H9 (cell line): ENCODE measurements around the gene SSTR1. TPM values are rescaled to one million over a fixed set of nuclear protein-coding genes. Genes with fewer than 3 reads are reported as not detected.

Experiments used
- DNase-seq: peaks from one replicate; pipeline ENCODE4 v3.0.0-alpha.2; 2017
- H2AFZ ChIP-seq: one replicate; pipeline ENCODE4 v1.6.1; 2013; ENCODE audit warnings: mild to moderate bottlenecking, low read length, control low read depth, moderate library complexity
- H2AK5ac ChIP-seq: 2 replicates; pipeline ENCODE4 v1.6.1; 2013; ENCODE audit warnings: low read length, control low read depth, mixed read lengths; ENCODE audit not compliant: insufficient read length
- H2BK120ac ChIP-seq: one replicate; pipeline ENCODE4 v1.6.1; 2013; ENCODE audit warnings: low read depth, mild to moderate bottlenecking, low read length, control low read depth, inconsistent platforms; ENCODE audit not compliant: poor library complexity, severe bottlenecking
- H2BK12ac ChIP-seq: 2 replicates; pipeline ENCODE4 v1.6.1; 2013; ENCODE audit warnings: low read length, control low read depth, mixed read lengths, low read depth; ENCODE audit not compliant: insufficient read length
- H2BK15ac ChIP-seq: 2 replicates; pipeline ENCODE4 v1.6.1; 2013; ENCODE audit warnings: low read depth, low read length, control low read depth
- H2BK20ac ChIP-seq: one replicate; pipeline ENCODE4 v1.6.1; 2013; ENCODE audit warnings: low read depth, mild to moderate bottlenecking, low read length, control low read depth, inconsistent platforms; ENCODE audit not compliant: poor library complexity, severe bottlenecking
- H2BK5ac ChIP-seq: 2 replicates; pipeline ENCODE4 v1.6.1; 2013; ENCODE audit warnings: low read length, control low read depth, mixed read lengths; ENCODE audit not compliant: insufficient read length
- H3K14ac ChIP-seq: 2 replicates; pipeline ENCODE4 v1.6.1; 2013; ENCODE audit warnings: low read length, control low read depth; ENCODE audit not compliant: insufficient read depth
- H3K18ac ChIP-seq: 2 replicates; pipeline ENCODE4 v1.6.1; 2013; ENCODE audit warnings: low read depth, mild to moderate bottlenecking, mixed read lengths, low read length, control low read depth; ENCODE audit not compliant: insufficient read length
- H3K23ac ChIP-seq: 2 replicates; pipeline ENCODE4 v1.6.1; 2013; ENCODE audit warnings: low read length, control low read depth, mixed read lengths, low read depth; ENCODE audit not compliant: insufficient read length
- H3K23me2 ChIP-seq: 2 replicates; pipeline ENCODE4 v1.6.1; 2013; ENCODE audit warnings: low read depth, mild to moderate bottlenecking, mixed read lengths, low read length, control low read depth; ENCODE audit not compliant: insufficient read length, poor library complexity, severe bottlenecking
- H3K27ac ChIP-seq: 2 replicates; pipeline ENCODE4 v1.5.1; 2013; ENCODE audit warnings: low read length, control low read depth, mixed read lengths, low read depth; ENCODE audit not compliant: insufficient read length
- H3K27me3 ChIP-seq: 2 replicates; pipeline ENCODE4 v1.6.1; 2013; ENCODE audit warnings: low read length, control low read depth, inconsistent platforms; ENCODE audit not compliant: insufficient read depth
- H3K4ac ChIP-seq: 2 replicates; pipeline ENCODE4 v1.6.1; 2013; ENCODE audit warnings: low read depth, mild to moderate bottlenecking, control low read depth, inconsistent platforms, low read length, moderate library complexity
- H3K4me1 ChIP-seq: 2 replicates; pipeline ENCODE4 v1.6.1; 2013; ENCODE audit warnings: low read length, control low read depth, inconsistent platforms; ENCODE audit not compliant: insufficient read depth
- H3K4me2 ChIP-seq: 2 replicates; pipeline ENCODE4 v1.6.1; 2013; ENCODE audit warnings: low read length, control low read depth, mixed read lengths; ENCODE audit not compliant: insufficient read length, insufficient read depth
- H3K56ac ChIP-seq: 2 replicates; pipeline ENCODE4 v1.6.1; 2013; ENCODE audit warnings: low read depth, mild to moderate bottlenecking, mixed read lengths, low read length, control low read depth; ENCODE audit not compliant: insufficient read length
- H3K79me1 ChIP-seq: 2 replicates; pipeline ENCODE4 v1.6.1; 2013; ENCODE audit warnings: low read depth, mild to moderate bottlenecking, moderate library complexity, low read length, control low read depth, inconsistent platforms; ENCODE audit not compliant: insufficient read depth, poor library complexity, severe bottlenecking
- H3K79me2 ChIP-seq: 2 replicates; pipeline ENCODE4 v1.6.1; 2013; ENCODE audit warnings: low read length, control low read depth, inconsistent platforms; ENCODE audit not compliant: insufficient read depth
- H3K9ac ChIP-seq: 2 replicates; pipeline ENCODE4 v1.6.1; 2013; ENCODE audit warnings: low read length, control low read depth, mixed read lengths; ENCODE audit not compliant: insufficient read length; ENCODE audit errors: extremely low read depth
- H3K9me3 ChIP-seq: one replicate; pipeline ENCODE4 v1.6.1; 2013; ENCODE audit warnings: low read depth, low read length, inconsistent platforms; ENCODE audit not compliant: control insufficient read depth
- H3T11ph ChIP-seq: one replicate; pipeline ENCODE4 v1.6.1; 2013; ENCODE audit warnings: mild to moderate bottlenecking, low read length, control low read depth, inconsistent platforms
- H4K20me1 ChIP-seq: one replicate; pipeline ENCODE4 v1.6.1; 2013; ENCODE audit not compliant: control insufficient read depth, insufficient read length, insufficient read depth
- H4K5ac ChIP-seq: 2 replicates; pipeline ENCODE4 v1.6.1; 2013; ENCODE audit warnings: low read depth, mild to moderate bottlenecking, mixed read lengths, low read length, control low read depth; ENCODE audit not compliant: insufficient read length
- H4K8ac ChIP-seq: replicated peaks from 2 replicates; pipeline ENCODE4 v1.6.1; 2013; ENCODE audit warnings: low read length, control low read depth, mixed read lengths, low read depth; ENCODE audit not compliant: insufficient read length
- H4K91ac ChIP-seq: 2 replicates; pipeline ENCODE4 v1.6.1; 2013; ENCODE audit warnings: low read depth, mild to moderate bottlenecking, moderate library complexity, mixed read lengths, low read length, control low read depth; ENCODE audit not compliant: insufficient read length
- H3K27ac Mint-ChIP-seq, 3 experiments: 2 replicates in 2 of 3; 3 replicates in 1 of 3; pipeline ENCODE4 v1.8.0; 2020 to 2021; ENCODE audit warnings: mixed read lengths in 3 of 3, mild to moderate bottlenecking in 1 of 3, moderate library complexity in 1 of 3
- H3K27me3 Mint-ChIP-seq: 2 replicates; pipeline ENCODE4 v1.8.0; 2021; ENCODE audit warnings: low read depth, mild to moderate bottlenecking, moderate library complexity, mixed read lengths
- H3K36me3 Mint-ChIP-seq, 3 experiments: 2 replicates in 2 of 3; 3 replicates in 1 of 3; pipeline ENCODE4 v1.8.0; 2020 to 2021; ENCODE audit warnings: low read depth in 3 of 3, mixed read lengths in 3 of 3; ENCODE audit not compliant: insufficient read depth in 1 of 3
- H3K4me1 Mint-ChIP-seq, 2 experiments: 2 replicates each; pipeline ENCODE4 v1.8.0; 2020; ENCODE audit warnings: mixed read lengths in 2 of 2
- H3K4me3 Mint-ChIP-seq, 2 experiments: 2 replicates in 1 of 2; 3 replicates in 1 of 2; pipeline ENCODE4 v1.8.0; 2020 to 2021; ENCODE audit warnings: mild to moderate bottlenecking in 2 of 2, mixed read lengths in 2 of 2, moderate library complexity in 1 of 2
- H3K9me3 Mint-ChIP-seq, 2 experiments: 2 replicates in 1 of 2; 3 replicates in 1 of 2; pipeline ENCODE4 v1.8.0; 2020; ENCODE audit warnings: mild to moderate bottlenecking in 2 of 2, mixed read lengths in 2 of 2, moderate library complexity in 1 of 2
- WGBS: extraction: QIAGEN DNeasy Blood & Tissue Kit; methylation state at CpG from one replicate; pipeline ENCODE4 v1.1.7; 2013; ENCODE audit warnings: missing lambda C conversion rate, low lambda C conversion rate, mixed read lengths; ENCODE audit not compliant: insufficient read length; ENCODE audit errors: extremely low coverage; 5-methylcytosine and 5-hydroxymethylcytosine counted together
- long read RNA-seq: library from polyadenylated mRNA; unstranded; transcript quantifications from one replicate; pipeline ENCODE4 v2.0.0, GENCODE V29; 2020
- total RNA-seq: library from RNA; stranded (reverse); gene quantifications from 2 replicates; pipeline ENCODE4 v1.2.1, GENCODE V29; 2021
- TF ChIP-seq, protein P1 (sequence below): fragments of 200-600 bp; sonication (generic); conservative IDR thresholded peaks from 3 replicates; pipeline ENCODE4 v1.8.0; 2021; ENCODE audit warnings: antibody characterized with exemption, mild to moderate bottlenecking

Gene SSTR1, protein sequence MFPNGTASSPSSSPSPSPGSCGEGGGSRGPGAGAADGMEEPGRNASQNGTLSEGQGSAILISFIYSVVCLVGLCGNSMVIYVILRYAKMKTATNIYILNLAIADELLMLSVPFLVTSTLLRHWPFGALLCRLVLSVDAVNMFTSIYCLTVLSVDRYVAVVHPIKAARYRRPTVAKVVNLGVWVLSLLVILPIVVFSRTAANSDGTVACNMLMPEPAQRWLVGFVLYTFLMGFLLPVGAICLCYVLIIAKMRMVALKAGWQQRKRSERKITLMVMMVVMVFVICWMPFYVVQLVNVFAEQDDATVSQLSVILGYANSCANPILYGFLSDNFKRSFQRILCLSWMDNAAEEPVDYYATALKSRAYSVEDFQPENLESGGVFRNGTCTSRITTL
- total RNA-seq = 0.90 and 0.98 TPM in 2 replicates
- long read RNA-seq, partial matches to known transcripts = 1 of 1 reads
- long read RNA-seq, other reads (novel, unspliced or antisense) = 0 of 1 reads

DNA sequence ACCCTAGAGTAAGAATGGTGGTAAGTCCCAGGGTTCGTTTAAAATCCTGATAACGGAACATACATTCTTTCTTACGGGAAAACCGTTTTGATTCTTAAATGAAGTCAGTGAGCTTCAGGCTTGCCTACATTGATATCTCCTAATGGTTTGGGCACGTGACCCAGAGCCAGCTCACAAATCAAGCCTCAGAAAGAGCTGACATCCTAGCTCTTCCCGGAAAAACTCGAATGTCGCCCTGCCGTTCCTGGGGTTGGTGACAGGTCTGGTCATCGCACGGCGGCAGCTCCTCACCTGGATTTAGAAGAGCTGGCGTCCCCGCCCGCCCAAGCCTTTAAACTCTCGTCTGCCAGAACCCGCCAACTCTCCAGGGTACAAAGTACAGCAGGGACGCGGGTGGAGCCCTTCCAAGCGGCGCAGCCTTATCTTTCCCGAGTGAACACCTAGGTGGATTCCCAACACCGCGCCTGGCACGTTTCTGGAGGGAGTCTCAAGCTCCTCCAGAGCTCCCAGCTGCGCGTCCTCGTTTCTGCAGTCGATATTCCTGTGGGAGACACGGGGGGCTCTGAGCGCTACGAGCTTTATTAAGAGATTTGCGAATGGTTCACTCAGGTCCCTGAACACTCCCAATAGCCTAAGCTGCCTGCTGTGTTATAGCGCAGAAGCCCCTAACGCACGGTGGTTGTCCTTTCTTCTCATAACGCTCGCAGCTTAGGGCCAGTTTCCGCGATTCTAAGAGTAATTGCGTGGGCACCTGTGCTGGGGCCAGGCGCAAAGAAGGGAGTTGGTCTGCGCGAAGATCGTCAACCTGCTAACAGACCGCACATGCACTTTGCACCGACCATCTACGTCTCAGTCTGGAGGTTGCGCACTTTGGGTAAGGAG, at the start of gene SSTR1:
SSTR1 (plus strand) TSS at position 169 of the 882 bp plus-strand sequence. CDS start 1,486 bp downstream, outside the sequence.
- H3K4me1 Mint-ChIP-seq = peaks cover 25 to 39% of the 10 kb centered on the region in 2 experiments
- Histone ChIP-seq H2BK12ac (no peak within 1 kb of the TSS), H4K8ac (no peak within 1 kb of the TSS), H3K56ac (no peak within 1 kb of the TSS), H3K27me3 (peaks cover 59% of the 10 kb centered on the region), H2AFZ (no peak within 1 kb of the TSS), H4K91ac (no peak within 1 kb of the TSS), H3T11ph (no peak within 1 kb of the TSS), H3K23ac (no peak within 1 kb of the TSS), H3K9me3 (no peaks in the 10 kb centered on the region), H2AK5ac (no peak within 1 kb of the TSS), H3K9ac (no peak within 1 kb of the TSS), H3K27ac (no peak within 1 kb of the TSS), H3K23me2 (peaks cover 19% of the 10 kb centered on the region), H3K4me1 (no peaks in the 10 kb centered on the region), H4K5ac (no peak within 1 kb of the TSS), H3K4me2 (peak within 1 kb of the TSS; percentile 62), H3K79me1 (no peaks in the 10 kb centered on the region), H2BK120ac (no peak within 1 kb of the TSS), H3K4ac (no peak within 1 kb of the TSS), H3K79me2 (no peaks in the 10 kb centered on the region), H2BK5ac (no peak within 1 kb of the TSS), H2BK15ac (no peak within 1 kb of the TSS), H3K18ac (no peak within 1 kb of the TSS), H4K20me1 (no peaks in the 10 kb centered on the region), H3K14ac (no peak within 1 kb of the TSS), H2BK20ac (no peak within 1 kb of the TSS)
- peaks cover 13 to 18% of the 10 kb centered on the region in 2 experiments for H3K9me3 Mint-ChIP-seq
- DNase-seq = peak; percentile 64
- TF ChIP-seq, protein P1, sequence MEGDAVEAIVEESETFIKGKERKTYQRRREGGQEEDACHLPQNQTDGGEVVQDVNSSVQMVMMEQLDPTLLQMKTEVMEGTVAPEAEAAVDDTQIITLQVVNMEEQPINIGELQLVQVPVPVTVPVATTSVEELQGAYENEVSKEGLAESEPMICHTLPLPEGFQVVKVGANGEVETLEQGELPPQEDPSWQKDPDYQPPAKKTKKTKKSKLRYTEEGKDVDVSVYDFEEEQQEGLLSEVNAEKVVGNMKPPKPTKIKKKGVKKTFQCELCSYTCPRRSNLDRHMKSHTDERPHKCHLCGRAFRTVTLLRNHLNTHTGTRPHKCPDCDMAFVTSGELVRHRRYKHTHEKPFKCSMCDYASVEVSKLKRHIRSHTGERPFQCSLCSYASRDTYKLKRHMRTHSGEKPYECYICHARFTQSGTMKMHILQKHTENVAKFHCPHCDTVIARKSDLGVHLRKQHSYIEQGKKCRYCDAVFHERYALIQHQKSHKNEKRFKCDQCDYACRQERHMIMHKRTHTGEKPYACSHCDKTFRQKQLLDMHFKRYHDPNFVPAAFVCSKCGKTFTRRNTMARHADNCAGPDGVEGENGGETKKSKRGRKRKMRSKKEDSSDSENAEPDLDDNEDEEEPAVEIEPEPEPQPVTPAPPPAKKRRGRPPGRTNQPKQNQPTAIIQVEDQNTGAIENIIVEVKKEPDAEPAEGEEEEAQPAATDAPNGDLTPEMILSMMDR = no peak
- peak within 1 kb of the TSS; percentile 50 to 77 for H3K4me3 Mint-ChIP-seq
- no CpG with 5 or more reads among the region's 49 CpGs for WGBS
- H3K27ac Mint-ChIP-seq = peak within 1 kb of the TSS in 2 of 3 experiments; percentile 11 to 34; a peak in 2 of 7 replicates
- H3K36me3 Mint-ChIP-seq = peaks cover 0 to 6% (median 0%) of the 10 kb centered on the region in 3 experiments; a peak in 3 of 7 replicates
- peaks cover 76% of the 10 kb centered on the region for H3K27me3 Mint-ChIP-seq
